ENCODE measurements around the gene CRYAA.

CRYAA gene

GRCh38 chr21:43204638-43205037, 35.8 kb downstream of the CRYAA start:
- no peak for DNase-seq

GRCh38 chr21:43206231-43207042, 37.6 kb downstream of the CRYAA start:
- no peak for DNase-seq

- no peak for DNase-seq
Measured at GRCh38 chr21:43207043-43207315, 38.2 kb downstream of the CRYAA start.

- DNase-seq = no peak
Measured at GRCh38 chr21:43207868-43208267, 39.1 kb downstream of the CRYAA start.

GRCh38 chr21:43208561-43209332, 39.9 kb downstream of the CRYAA start:
- no peak for DNase-seq

- no peak for DNase-seq
Measured at GRCh38 chr21:43209575-43210453, 41.0 kb downstream of the CRYAA start.

GRCh38 chr21:43210454-43211071, 41.8 kb downstream of the CRYAA start:
- no peak for DNase-seq

- DNase-seq = no peak
Measured at GRCh38 chr21:43211072-43211759, 42.4 kb downstream of the CRYAA start.

- DNase-seq = no peak
Measured at GRCh38 chr21:43211760-43212115, 42.9 kb downstream of the CRYAA start.
